HCT116 (cell line): ENCODE measurements around the gene SLC19A1. TPM values are rescaled to one million over a fixed set of nuclear protein-coding genes. Genes with fewer than 3 reads are reported as not detected.
A peak's percentile ranks its signal among the peaks of the same experiment; 100 is the strongest.

Source experiments
- ATAC-seq: fragments of 200-7000 bp; cut with Tn5 transposase; 2 replicates; pipeline ENCODE4 v1.9.1; 2020; ENCODE audit warnings: mild to moderate bottlenecking, moderate library complexity
- BruUV-seq: library from RNA; stranded (reverse); fragments of 400-500 nt; replicated peaks from 2 replicates; lab custom pipeline; 2021; lab: Mats Ljungman, UMichigan
- CTCF ChIA-PET: fragments of 300-600 bp; sonication (Branson Sonifier 250); formaldehyde crosslinking; loops from one replicate; lab custom pipeline; 2021; ENCODE audit warnings: antibody characterized with exemption; lab: Charles Lee
- POLR2A ChIA-PET: fragments of 300-600, 350-600 bp; sonication (Branson Sonifier 250); formaldehyde crosslinking; loops from one replicate; lab custom pipeline; 2021; ENCODE audit warnings: antibody characterized with exemption; lab: Charles Lee
- RAD21 ChIA-PET, 2 experiments: fragments of 300-600 bp; sonication (Branson Sonifier 250); formaldehyde crosslinking; loops; one replicate each; lab custom pipeline; 2023; ENCODE audit warnings: low total read pairs in 2 of 2; ENCODE audit not compliant: uncharacterized antibody in 2 of 2, unreplicated experiment in 2 of 2, low non-redundant PET in 1 of 2; lab: Charles Lee
- DNase-seq: peaks from one replicate; pipeline ENCODE4 v3.0.0-alpha.2; 2010; ENCODE audit warnings: low read depth, low spot score
- H2AFZ ChIP-seq: fragments of 200-600 bp; shearing (Covaris generic), sonication (generic); 2 replicates; pipeline ENCODE4 v1.6.1; 2017; ENCODE audit warnings: low read depth, mixed run types, mixed read lengths, antibody characterized with exemption, low read length; ENCODE audit not compliant: poor library complexity, severe bottlenecking
- H3K27ac ChIP-seq: 2 replicates; pipeline ENCODE4 v1.5.1; 2012; ENCODE audit warnings: low read depth, low read length
- H3K27me3 ChIP-seq: fragments of 200-600 bp; sonication (generic); 2 replicates; pipeline ENCODE4 v1.6.1; 2016; ENCODE audit warnings: mixed run types, low read length, mixed read lengths; ENCODE audit not compliant: insufficient read depth
- H3K36me3 ChIP-seq, 2 experiments: fragments of 200-500 bp in 1 of 2; fragments of 200-600 bp in 1 of 2; sonication (Bioruptor generic) in 1 of 2; sonication (generic) in 1 of 2; 2 replicates each; pipeline versions ENCODE4 v1.5.1 to v1.6.1; 2014 to 2016; ENCODE audit warnings: low read length in 2 of 2, inconsistent platforms in 1 of 2, mixed read lengths in 1 of 2, mixed run types in 1 of 2; ENCODE audit not compliant: insufficient read depth in 2 of 2, control insufficient read depth in 1 of 2
- H3K4me1 ChIP-seq, 2 experiments: fragments of 200-600 bp in 1 of 2; sonication (generic) in 1 of 2; 2 replicates each; pipeline versions ENCODE4 v1.5.1 to v1.6.1; 2012 to 2017; ENCODE audit warnings: low read length in 2 of 2, inconsistent platforms in 1 of 2, mild to moderate bottlenecking in 1 of 2, mixed read lengths in 1 of 2, mixed run types in 1 of 2, moderate library complexity in 1 of 2; ENCODE audit not compliant: insufficient read depth in 2 of 2, control insufficient read depth in 1 of 2
- H3K4me2 ChIP-seq: fragments of 200-600 bp; sonication (generic); 2 replicates; pipeline ENCODE4 v1.6.1; 2017; ENCODE audit warnings: mixed run types, low read length, mixed read lengths
- H3K4me3 ChIP-seq, 2 experiments: fragments of 200-600 bp in 1 of 2; sonication (generic) in 1 of 2; replicated peaks in 1 of 2; 2 replicates each; pipeline ENCODE4 v1.5.1; 2011 to 2016; ENCODE audit warnings: low read length in 2 of 2, control low read depth in 1 of 2, low read depth in 1 of 2, mild to moderate bottlenecking in 1 of 2, mixed read lengths in 1 of 2, mixed run types in 1 of 2
- H3K79me2 ChIP-seq: fragments of 200-600 bp; sonication (generic); 2 replicates; pipeline ENCODE4 v1.6.1; 2017; ENCODE audit warnings: mild to moderate bottlenecking, mixed run types, low read length, moderate library complexity, mixed read lengths; ENCODE audit not compliant: insufficient read depth
- H3K9ac ChIP-seq: fragments of 200-600 bp; sonication (generic); 2 replicates; pipeline ENCODE4 v1.6.1; 2016; ENCODE audit warnings: low read length, mixed read lengths
- H3K9me2 ChIP-seq: fragments of 200-600 bp; sonication (generic), shearing (Covaris generic); 2 replicates; pipeline ENCODE4 v1.6.1; 2017; ENCODE audit warnings: mixed run types, mild to moderate bottlenecking, moderate library complexity; ENCODE audit not compliant: insufficient read depth
- H3K9me3 ChIP-seq, 2 experiments: fragments of 200-500 bp in 1 of 2; fragments of 200-600 bp in 1 of 2; sonication (Bioruptor generic) in 1 of 2; sonication (generic) in 1 of 2; 2 replicates each; pipeline ENCODE4 v1.6.1; 2014 to 2017; ENCODE audit warnings: low read length in 2 of 2, mixed read lengths in 2 of 2, inconsistent platforms in 1 of 2, low read depth in 1 of 2, mild to moderate bottlenecking in 1 of 2, mixed run types in 1 of 2, moderate library complexity in 1 of 2; ENCODE audit not compliant: control insufficient read depth in 1 of 2, insufficient read depth in 1 of 2
- H4K20me1 ChIP-seq: fragments of 200-600 bp; sonication (generic), shearing (Covaris generic); 2 replicates; pipeline ENCODE4 v1.6.1; 2017; ENCODE audit warnings: mixed run types, mild to moderate bottlenecking, moderate library complexity; ENCODE audit not compliant: insufficient read depth
- ATF3 ChIP-seq: IDR thresholded peaks from 2 replicates; pipeline ENCODE4 v1.6.1; 2012
- ELF1 ChIP-seq: IDR thresholded peaks from 2 replicates; pipeline ENCODE4 v1.6.1; 2012; ENCODE audit warnings: low read depth, borderline replicate concordance
- FOSL1 ChIP-seq: IDR thresholded peaks from 2 replicates; pipeline ENCODE4 v1.6.1; 2012; ENCODE audit warnings: low read depth
- JUND ChIP-seq: IDR thresholded peaks from 2 replicates; pipeline ENCODE4 v1.6.1; 2012
- POLR2A ChIP-seq: IDR thresholded peaks from 2 replicates; pipeline ENCODE4 v1.7.0; 2011; ENCODE audit warnings: borderline replicate concordance; ENCODE audit not compliant: insufficient read depth, insufficient read length; ENCODE audit errors: extremely low read depth
- SP1 ChIP-seq: IDR thresholded peaks from 2 replicates; pipeline ENCODE4 v1.6.1; 2012; ENCODE audit warnings: low read depth
- SRF ChIP-seq: IDR thresholded peaks from 2 replicates; pipeline ENCODE4 v1.6.1; 2012; ENCODE audit warnings: low read depth
- TCF7L2 ChIP-seq: IDR thresholded peaks from 2 replicates; pipeline ENCODE4 v1.7.0; 2011; ENCODE audit warnings: borderline replicate concordance, inconsistent platforms; ENCODE audit not compliant: insufficient read depth, insufficient read length; ENCODE audit errors: extremely low read depth
- YY1 ChIP-seq: IDR thresholded peaks from 2 replicates; pipeline ENCODE4 v1.6.1; 2011; ENCODE audit warnings: low read length, low read depth, moderate library complexity, mild to moderate bottlenecking; ENCODE audit not compliant: insufficient replicate concordance; ENCODE audit errors: extremely low read depth
- ZFX ChIP-seq: fragments of 450-650 bp; IDR thresholded peaks from 2 replicates; pipeline ENCODE4 v1.6.1; 2017
- intact Hi-C: fragments of 100-400 bp; cut with micrococcal nuclease; formaldehyde crosslinking; loops from 2 replicates; pipeline ENCODE4 v1.10.0; 2022
- total RNA-seq: library from RNA; stranded (reverse); gene quantifications from one replicate; pipeline ENCODE4 v1.2.1, GENCODE V29; 2021; ENCODE audit not compliant: unreplicated experiment

The SLC19A1 gene
- total RNA-seq, 1 experiment from 2014 or later: 50.2 TPM

- ChIA-PET CTCF (no interaction called here), POLR2A (no interaction called here), RAD21 (interaction anchor here in 1 of 2 experiments (0.5 kb wide), 1 partner anchor 378 kb away, joined by 3 read pairs; no protein-coding TSS in a partner anchor)
- H3K27ac ChIP-seq: no peak overlapping the region
- H3K79me2 ChIP-seq: peaks cover 20% of the 10 kb centered on the region
- no peak overlapping the region for H3K9ac ChIP-seq
- no peak overlapping the region for H3K4me2 ChIP-seq
- ATAC-seq: no peak
- H2AFZ ChIP-seq: no peak overlapping the region
- DNase-seq: no peak
- TF ChIP-seq TCF7L2 (no peak), ZFX (no peak), ELF1 (no peak), FOSL1 (no peak), SRF (no peak), POLR2A (no peak), SP1 (no peak), YY1 (no peak), JUND (no peak)
- H3K4me1 ChIP-seq: peaks cover 4 to 18% of the 10 kb centered on the region in 2 experiments
- intact Hi-C loops: no loop called here
- no peak overlapping the region for H3K4me3 ChIP-seq
- H4K20me1 ChIP-seq: no peaks in the 10 kb centered on the region
- H3K9me3 ChIP-seq: no peaks in the 10 kb centered on the region
- BruUV-seq: no TSS peak
- no peaks in the 10 kb centered on the region for H3K9me2 ChIP-seq
- no peaks in the 10 kb centered on the region; a peak in 2 of 4 replicates for H3K36me3 ChIP-seq
- no peaks in the 10 kb centered on the region for H3K27me3 ChIP-seq
These were observed 2.4 kb upstream of the SLC19A1 start for GRCh38 chr21:45544449-45545235.

GRCh38 chr21:45543710-45544448 lies 1.6 kb upstream of the SLC19A1 start:
- Histone ChIP-seq H3K9me3 (no peaks in the 10 kb centered on the region), H3K9me2 (no peaks in the 10 kb centered on the region), H3K36me3 (peaks cover 0 to 3% of the 10 kb centered on the region in 2 experiments; a peak in 2 of 4 replicates), H2AFZ (no peak overlapping the region), H3K4me3 (no peak overlapping the region), H3K27me3 (no peaks in the 10 kb centered on the region), H4K20me1 (no peaks in the 10 kb centered on the region), H3K79me2 (peaks cover 28% of the 10 kb centered on the region), H3K27ac (no peak overlapping the region), H3K9ac (no peak overlapping the region), H3K4me2 (peak overlapping the region; percentile 99; the same call in 1 of the 2 replicates), H3K4me1 (peaks cover 4 to 18% of the 10 kb centered on the region in 2 experiments)
- ChIA-PET RAD21 (no interaction called here), CTCF (no interaction called here), POLR2A (no interaction called here)
- ATAC-seq (no peak), DNase-seq (no peak)
- no peak for TF ChIP-seq ATF3
- TF ChIP-seq SRF: no peak
- BruUV-seq: no TSS peak
- intact Hi-C loops: no loop called here
